Urinary bladder (tissue), 4 donors: Measurements from ENCODE around the gene LPP. TPM values are rescaled to one million over a fixed set of nuclear protein-coding genes. Genes with fewer than 3 reads are reported as not detected.

ENCODE experiments used
- DNase-seq: peaks from one replicate; pipeline ENCODE4 v3.0.0-alpha.2; 2015; ENCODE audit errors: extremely low spot score
- H3K27ac ChIP-seq: one replicate; pipeline ENCODE4 v1.5.1; 2013; ENCODE audit warnings: low read depth, mild to moderate bottlenecking, moderate library complexity
- H3K36me3 ChIP-seq: one replicate; pipeline ENCODE4 v1.6.1; 2013; ENCODE audit warnings: mild to moderate bottlenecking, moderate library complexity; ENCODE audit not compliant: insufficient read depth
- H3K4me1 ChIP-seq: one replicate; pipeline ENCODE4 v1.6.1; 2013; ENCODE audit warnings: mild to moderate bottlenecking, moderate library complexity; ENCODE audit not compliant: insufficient read depth
- H3K4me3 ChIP-seq: one replicate; pipeline ENCODE4 v1.5.1; 2013; ENCODE audit warnings: low read depth, low read length
- whole genome bisulfite sequencing: extraction: QIAGEN DNeasy Blood & Tissue Kit; methylation state at CpG from one replicate; pipeline ENCODE4 v1.1.7; 2013; 5-methylcytosine and 5-hydroxymethylcytosine counted together
- polyA plus RNA-seq: library from polyadenylated mRNA; stranded (reverse); fragments of 200-250 nt; gene quantifications from one replicate; pipeline ENCODE4 v1.2.3, GENCODE V29; 2013
- total RNA-seq: library from RNA; depleted of rRNA; stranded (reverse); fragments of >200 nt; gene quantifications from one replicate; pipeline ENCODE4 v1.2.3, GENCODE V29; 2014
- donor health status: healthy with polysubstance abuse.
- donor health status: healthy.

The LPP gene
- total and polyA plus RNA-seq, 2 donors = 133 to 705 TPM

DNA sequence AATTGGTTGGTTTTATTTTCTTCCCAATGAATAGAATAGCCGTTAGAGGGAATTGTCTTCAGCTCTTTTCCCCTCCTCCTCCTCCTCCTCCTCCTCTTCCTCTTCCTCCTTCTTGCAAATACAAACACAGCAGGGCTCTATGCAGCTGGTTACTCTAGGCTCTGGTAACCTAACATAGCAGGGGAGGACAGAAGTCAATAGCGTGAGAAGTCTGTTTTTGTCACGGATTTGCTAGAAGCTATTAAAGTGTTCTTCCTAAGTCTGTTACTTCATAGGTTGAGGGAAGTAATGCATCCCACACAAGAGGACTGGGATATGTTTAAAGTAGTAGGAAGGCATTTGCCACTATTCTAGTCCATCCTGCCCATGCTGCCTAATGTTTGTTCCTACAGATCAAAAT, 643.1 kb downstream of the LPP start:
- no peaks in the 10 kb centered on the region for H3K36me3 ChIP-seq
- H3K4me3 ChIP-seq = no peak overlapping the region
- H3K4me1 ChIP-seq = no peaks in the 10 kb centered on the region
- 44% methylated on average over 3 of the region's 3 CpGs for WGBS
- no peak overlapping the region for H3K27ac ChIP-seq
- DNase-seq = no peak

DNA sequence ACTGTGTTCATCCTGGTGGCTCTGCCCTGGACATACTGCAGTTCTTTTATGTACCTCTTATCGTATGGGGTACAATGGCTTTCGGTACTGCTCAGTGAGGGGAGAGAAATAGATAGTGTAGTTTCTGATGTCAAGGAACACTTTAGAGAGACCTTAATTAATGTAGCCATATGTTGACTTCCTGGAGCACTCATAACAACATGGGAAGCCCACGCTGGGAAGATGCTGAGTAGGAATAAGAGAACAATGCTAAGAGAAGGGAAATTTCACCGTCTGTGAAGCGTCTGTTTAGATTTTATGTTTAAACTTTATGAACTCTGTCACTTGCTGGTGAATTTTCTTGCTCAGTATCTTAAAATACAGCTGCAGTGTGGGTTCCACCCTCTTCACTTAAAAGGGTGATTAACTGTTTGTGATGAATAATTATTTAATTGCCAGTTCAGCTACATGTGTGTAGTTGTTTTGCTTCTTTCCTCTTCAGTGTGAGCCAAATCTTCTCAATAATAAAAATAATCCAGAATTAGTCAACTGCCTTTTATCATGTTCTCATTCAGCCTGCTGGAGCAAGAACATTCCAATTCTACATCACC, 644.7 kb downstream of the LPP start:
- H3K4me1 ChIP-seq = no peaks in the 10 kb centered on the region
- WGBS = 54% methylated on average over 5 of the region's 5 CpGs
- H3K36me3 ChIP-seq = no peaks in the 10 kb centered on the region
- no peak overlapping the region for H3K4me3 ChIP-seq
- H3K27ac ChIP-seq = no peak overlapping the region
- DNase-seq = no peak

DNA sequence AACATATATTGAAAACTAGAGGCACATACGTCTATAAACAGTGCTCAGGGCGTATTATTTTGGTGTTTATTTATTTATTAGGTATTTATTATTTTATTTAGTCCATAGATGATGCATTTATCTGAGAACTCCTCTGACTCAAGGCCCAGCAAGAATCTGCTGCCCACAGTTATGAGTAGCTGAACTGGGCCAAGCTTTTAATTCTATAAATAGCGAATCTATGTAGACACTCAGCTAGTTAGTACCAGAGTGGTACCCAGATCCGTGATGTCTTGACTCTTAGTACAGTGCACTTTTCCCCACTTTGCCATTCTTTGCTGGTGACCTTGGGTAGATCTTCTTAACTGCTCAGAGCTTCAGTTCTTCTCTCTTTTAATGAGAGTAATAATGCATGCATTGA, 647.4 kb downstream of the LPP start:
- no peak for DNase-seq
- Histone ChIP-seq H3K36me3 (no peaks in the 10 kb centered on the region), H3K4me1 (no peaks in the 10 kb centered on the region), H3K27ac (no peak overlapping the region), H3K4me3 (no peak overlapping the region)
- 88% methylated on average over 4 of the region's 4 CpGs for WGBS

DNA sequence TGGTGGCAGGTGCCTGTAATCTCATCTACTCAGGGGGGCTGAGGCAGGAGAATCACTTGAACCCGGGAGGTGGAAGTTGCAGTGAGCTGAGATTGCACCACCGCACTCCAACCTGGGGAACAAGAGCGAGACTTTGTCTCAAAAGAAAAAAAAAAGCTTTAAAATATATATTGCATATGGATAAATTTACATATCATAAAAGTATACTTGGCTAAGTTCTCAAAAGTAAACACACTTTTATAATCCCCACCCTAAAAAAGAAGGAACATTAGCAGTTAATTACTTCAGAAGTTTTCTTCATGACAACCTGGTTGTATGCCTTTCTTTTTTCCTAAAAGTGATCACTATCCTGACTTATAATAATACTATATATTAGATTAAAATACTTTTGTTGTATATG, 648.7 kb downstream of the LPP start:
- Histone ChIP-seq H3K27ac (no peak overlapping the region), H3K4me3 (no peak overlapping the region), H3K36me3 (no peaks in the 10 kb centered on the region), H3K4me1 (no peaks in the 10 kb centered on the region)
- 98% methylated on average over 3 of the region's 3 CpGs for WGBS
- DNase-seq = no peak

DNA sequence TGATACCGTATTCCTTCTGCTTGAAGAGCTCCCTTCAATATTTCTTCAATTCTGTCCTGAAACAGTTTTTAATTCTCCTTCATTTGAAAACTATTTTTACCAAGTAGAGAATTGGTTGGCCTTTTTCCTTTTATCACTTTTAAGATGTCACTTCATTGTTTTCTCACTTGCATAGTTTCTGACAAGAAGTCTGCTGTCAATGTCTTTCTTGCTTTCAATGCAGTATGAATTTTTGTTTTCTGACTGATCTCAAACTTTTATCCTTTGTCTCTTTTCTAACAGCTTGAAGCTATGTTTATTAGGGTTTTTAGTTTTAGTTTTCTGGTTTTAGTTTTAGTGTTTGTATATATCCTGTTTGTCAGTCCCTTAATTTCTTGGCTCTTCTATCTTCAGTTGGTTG, 653.0 kb downstream of the LPP start:
- 98% methylated on average over 1 of the region's 1 CpG for WGBS
- no peak overlapping the region for H3K27ac ChIP-seq
- no peaks in the 10 kb centered on the region for H3K36me3 ChIP-seq
- no peak for DNase-seq
- H3K4me3 ChIP-seq = no peak overlapping the region
- H3K4me1 ChIP-seq = no peaks in the 10 kb centered on the region

DNA sequence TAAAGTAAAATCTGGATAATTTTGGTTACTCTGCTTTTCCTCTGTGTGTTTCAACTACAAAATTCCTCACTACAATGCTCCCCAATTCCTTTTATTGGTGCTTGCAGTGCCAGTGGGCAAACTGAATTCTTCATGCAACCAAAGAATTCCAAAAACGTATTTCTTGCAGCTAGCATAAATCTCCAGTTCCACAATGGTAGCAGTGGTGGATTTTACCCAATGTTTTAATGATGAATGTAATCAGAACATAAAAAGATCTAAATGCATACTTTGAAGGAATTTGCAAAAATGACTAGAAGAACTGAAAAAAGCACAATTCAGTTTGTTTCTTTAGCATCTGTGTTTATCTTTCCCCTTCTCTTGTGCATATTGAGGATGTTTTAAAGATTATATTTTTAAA, 658.2 kb downstream of the LPP start:
- WGBS = 57% methylated on average over 1 of the region's 1 CpG
- Histone ChIP-seq H3K36me3 (no peaks in the 10 kb centered on the region), H3K4me1 (no peaks in the 10 kb centered on the region), H3K27ac (no peak overlapping the region), H3K4me3 (no peak overlapping the region)
- no peak for DNase-seq

DNA sequence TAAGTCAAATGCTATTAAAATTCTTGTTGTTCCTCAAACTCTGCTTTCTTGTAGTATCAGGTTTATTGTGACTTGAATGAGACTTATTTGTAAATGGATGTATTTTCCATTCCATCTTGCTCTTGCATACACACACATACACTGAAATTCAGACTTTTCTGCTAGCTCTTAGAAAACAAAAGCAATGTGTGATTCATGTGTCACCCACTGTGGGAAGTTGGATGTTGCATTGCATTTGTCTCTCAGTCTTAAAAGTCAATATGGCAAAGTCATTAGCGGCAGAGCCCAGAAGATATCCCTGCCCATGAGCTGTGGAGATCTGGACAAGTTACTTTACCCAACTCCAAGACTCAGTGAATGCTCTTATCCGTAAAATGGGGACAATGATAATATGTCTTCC, 660.6 kb downstream of the LPP start:
- Histone ChIP-seq H3K36me3 (no peaks in the 10 kb centered on the region), H3K4me1 (peaks cover 2% of the 10 kb centered on the region), H3K27ac (no peak overlapping the region), H3K4me3 (no peak overlapping the region)
- no peak for DNase-seq
- 98% methylated on average over 2 of the region's 2 CpGs for whole genome bisulfite sequencing

DNA sequence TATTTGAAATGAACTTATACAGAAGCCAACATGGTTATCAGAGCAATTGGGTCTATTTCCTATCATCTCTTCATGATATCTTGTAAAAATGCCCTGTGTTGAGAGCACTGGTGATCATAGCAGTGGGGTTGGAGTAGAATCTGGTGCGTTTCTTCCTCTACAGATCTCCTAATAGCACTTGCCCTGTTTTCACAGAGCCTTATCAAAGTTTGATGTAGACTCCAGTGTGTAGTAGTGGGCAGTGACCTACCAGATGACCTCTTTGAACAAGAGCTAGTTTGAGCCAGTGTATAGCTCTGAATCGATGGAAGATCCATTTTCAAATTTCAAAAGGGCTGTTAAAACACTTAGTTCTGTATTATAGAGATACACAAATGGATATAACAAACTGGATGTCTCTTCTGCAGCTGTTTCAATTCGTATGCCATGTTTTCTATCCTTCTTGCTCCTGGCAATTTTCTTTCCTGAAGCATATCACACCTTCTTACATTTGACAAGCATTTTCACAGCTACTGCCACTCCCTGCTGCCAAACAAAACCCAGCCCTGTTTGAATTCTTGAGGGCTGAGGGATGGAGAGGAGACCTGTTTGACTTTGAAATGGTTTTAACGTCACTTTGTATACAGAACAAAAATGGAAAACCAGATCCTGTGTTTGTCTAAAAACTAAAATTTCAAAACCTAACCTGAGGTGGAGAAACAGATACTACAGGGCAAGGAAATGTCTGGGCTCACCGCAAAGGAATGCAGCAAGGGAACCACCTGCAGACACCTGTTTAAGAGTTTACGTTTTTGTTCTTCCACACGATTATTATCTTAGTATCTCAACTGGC, 663.4 kb downstream of the LPP start:
- WGBS = 77% methylated on average over 7 of the region's 7 CpGs
- DNase-seq = no peak
- Histone ChIP-seq H3K27ac (no peak overlapping the region), H3K4me1 (peaks cover 2% of the 10 kb centered on the region), H3K4me3 (no peak overlapping the region), H3K36me3 (no peaks in the 10 kb centered on the region)

DNA sequence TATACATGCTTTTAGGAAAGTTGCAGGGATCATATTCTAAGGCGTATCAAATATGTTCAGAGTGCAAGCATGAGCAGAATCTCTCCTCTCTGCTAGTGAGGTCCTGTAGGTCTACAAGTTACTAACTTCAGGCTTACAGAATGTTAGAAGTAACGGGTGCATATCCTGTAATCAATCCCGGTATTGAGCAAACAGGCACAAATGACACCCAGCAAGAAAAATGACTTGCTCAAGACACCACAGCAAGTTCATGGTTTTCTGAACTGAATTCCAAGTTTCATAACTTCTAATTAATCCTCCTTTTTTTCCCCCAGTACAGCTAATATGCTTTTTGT, 663.9 kb downstream of the LPP start:
- Histone ChIP-seq H3K4me1 (peaks cover 2% of the 10 kb centered on the region), H3K27ac (no peak overlapping the region), H3K4me3 (no peak overlapping the region), H3K36me3 (no peaks in the 10 kb centered on the region)
- no peak for DNase-seq
- 82% methylated on average over 3 of the region's 3 CpGs for WGBS

DNA sequence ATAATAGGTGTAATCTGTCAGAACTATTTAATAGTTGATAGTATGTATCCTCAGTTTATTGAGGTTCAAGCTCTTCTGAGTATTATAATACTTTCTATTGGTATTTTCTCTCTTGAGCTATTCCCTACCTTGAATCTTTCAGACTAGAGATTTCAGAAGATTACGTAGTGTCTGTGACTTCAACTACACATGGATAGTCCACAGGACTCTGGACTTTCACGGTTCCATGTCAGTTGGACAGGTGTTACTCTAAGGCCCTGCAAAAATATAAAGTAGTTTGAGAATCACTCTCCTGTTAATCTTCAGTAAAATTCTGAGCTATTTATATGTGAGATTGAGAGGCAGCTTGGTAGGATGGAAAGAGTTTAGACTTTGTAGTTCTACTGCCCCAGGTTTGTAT, 664.3 kb downstream of the LPP start:
- Histone ChIP-seq H3K4me1 (peaks cover 2% of the 10 kb centered on the region), H3K36me3 (no peaks in the 10 kb centered on the region), H3K4me3 (no peak overlapping the region), H3K27ac (no peak overlapping the region)
- 93% methylated on average over 2 of the region's 2 CpGs for WGBS
- DNase-seq = no peak

DNA sequence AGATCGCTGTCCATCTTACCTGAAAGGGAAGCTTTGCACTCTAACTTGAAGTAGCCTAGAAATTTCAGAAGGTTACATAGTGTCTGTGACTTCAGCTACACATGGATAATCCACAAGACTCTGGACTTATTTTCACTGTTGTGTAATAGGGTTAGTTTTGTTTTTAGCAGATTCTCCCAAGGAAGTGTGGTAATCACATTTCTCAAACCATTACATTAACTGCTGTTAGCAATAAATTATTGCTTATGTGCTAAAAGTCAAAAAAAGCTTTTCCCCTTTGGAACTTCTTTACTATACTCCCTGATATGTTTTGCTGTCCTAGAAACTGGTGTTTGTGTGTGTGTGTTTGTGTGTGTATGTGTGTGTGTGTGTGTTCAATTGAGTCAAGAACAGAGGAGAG, 666.0 kb downstream of the LPP start:
- no peak overlapping the region for H3K4me3 ChIP-seq
- DNase-seq = no peak
- H3K36me3 ChIP-seq = no peaks in the 10 kb centered on the region
- H3K27ac ChIP-seq = no peak overlapping the region
- peaks cover 2% of the 10 kb centered on the region for H3K4me1 ChIP-seq
- 98% methylated on average over 1 of the region's 1 CpG for WGBS

DNA sequence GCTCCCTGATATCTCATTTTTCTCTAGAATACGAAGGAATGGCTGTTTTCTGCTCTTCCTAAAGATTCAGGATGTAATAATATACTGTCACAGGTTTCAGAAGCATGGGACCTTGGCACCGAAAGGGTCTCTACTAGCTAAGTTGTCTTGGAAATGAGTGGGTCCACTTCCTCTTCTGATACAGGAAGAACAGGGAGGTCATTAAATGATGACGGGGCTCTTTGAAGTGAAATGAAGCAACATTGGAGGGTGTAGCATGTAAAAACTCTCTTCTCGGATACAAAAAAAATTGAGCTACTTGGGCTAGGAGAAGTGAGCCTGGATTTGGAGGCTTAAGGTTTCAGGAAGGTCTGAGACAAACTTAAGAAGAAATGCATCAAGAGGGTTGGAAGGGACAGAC, 668.0 kb downstream of the LPP start:
- 89% methylated on average over 4 of the region's 4 CpGs for WGBS
- DNase-seq = no peak
- Histone ChIP-seq H3K27ac (no peak overlapping the region), H3K4me1 (peaks cover 2% of the 10 kb centered on the region), H3K4me3 (no peak overlapping the region), H3K36me3 (no peaks in the 10 kb centered on the region)

DNA sequence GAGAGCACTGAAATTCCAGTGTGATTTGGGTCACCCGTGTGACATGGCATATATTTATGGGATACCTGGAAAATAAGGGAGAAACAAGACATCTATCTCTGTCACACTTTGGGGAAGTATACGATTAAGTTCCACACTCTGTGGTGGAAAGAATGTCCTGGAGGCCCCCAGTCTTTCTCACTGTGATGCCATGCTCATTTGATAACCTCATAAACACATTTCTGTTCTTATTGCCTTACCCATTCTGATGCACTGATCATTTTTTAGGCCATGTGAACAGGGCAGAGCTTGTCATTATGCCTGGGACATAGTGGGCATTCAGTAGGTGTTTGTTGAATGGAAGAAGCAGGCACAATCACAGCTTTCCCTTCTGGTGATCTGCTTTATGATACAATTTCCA, 668.5 kb downstream of the LPP start:
- WGBS = 77% methylated on average over 2 of the region's 2 CpGs
- H3K36me3 ChIP-seq = no peaks in the 10 kb centered on the region
- no peak overlapping the region for H3K27ac ChIP-seq
- peaks cover under 1% of the 10 kb centered on the region for H3K4me1 ChIP-seq
- H3K4me3 ChIP-seq = no peak overlapping the region
- DNase-seq = no peak

DNA sequence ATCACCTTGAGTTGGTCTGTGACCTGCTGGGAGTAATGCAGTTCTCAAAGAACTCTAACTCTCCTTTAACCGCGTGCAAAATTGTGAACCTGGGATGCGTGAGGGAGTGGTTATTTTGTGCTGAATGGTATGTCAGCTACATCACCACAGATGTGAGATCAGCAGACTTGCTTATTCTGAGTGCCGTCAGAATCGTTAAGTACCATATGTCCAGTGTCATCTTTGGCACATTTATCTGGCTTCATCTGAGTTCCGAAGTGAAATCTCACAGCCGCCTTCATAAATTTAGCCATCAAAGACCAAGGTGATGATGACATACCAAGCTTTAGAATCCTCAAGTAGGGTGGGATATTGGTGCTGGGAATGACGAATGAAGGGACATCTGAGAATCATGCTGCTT, 670.6 kb downstream of the LPP start:
- H3K4me1 ChIP-seq = no peaks in the 10 kb centered on the region
- no peak overlapping the region for H3K27ac ChIP-seq
- no peak for DNase-seq
- no peak overlapping the region for H3K4me3 ChIP-seq
- 66% methylated on average over 8 of the region's 8 CpGs for WGBS
- H3K36me3 ChIP-seq = no peaks in the 10 kb centered on the region
